ENCODE measurements around the gene STUM. TPM values are rescaled to one million over a fixed set of nuclear protein-coding genes. Genes with fewer than 3 reads are reported as not detected.

Gene STUM
- total RNA-seq, 3 donors from 2014 or later = 1.1 to 7.2 (median 2.2) TPM

- no peaks in the 10 kb centered on the region for H3K36me3 ChIP-seq
- H3K9me3 ChIP-seq = no peaks in the 10 kb centered on the region
- intact Hi-C loops (cut with DNase I; ENCODE audit: low total_unique reads) = loop anchor here (5.0 kb wide), 1 partner anchor 188 kb away; no protein-coding TSS in a partner anchor
- peak; percentile 54 to 75 for DNase-seq (ENCODE audit: low spot score in 2 of 2)
- H3K4me1 ChIP-seq = peaks cover 0 to 4% of the 10 kb centered on the region in 2 donors
- no peak for TF ChIP-seq POLR2A (IDR thresholded peaks at IDR 0.05)
- peak; percentile 36 to 51 (median 42) for TF ChIP-seq POLR2AphosphoS5 (IDR thresholded peaks at IDR 0.05)
- TF ChIP-seq, protein P1, sequence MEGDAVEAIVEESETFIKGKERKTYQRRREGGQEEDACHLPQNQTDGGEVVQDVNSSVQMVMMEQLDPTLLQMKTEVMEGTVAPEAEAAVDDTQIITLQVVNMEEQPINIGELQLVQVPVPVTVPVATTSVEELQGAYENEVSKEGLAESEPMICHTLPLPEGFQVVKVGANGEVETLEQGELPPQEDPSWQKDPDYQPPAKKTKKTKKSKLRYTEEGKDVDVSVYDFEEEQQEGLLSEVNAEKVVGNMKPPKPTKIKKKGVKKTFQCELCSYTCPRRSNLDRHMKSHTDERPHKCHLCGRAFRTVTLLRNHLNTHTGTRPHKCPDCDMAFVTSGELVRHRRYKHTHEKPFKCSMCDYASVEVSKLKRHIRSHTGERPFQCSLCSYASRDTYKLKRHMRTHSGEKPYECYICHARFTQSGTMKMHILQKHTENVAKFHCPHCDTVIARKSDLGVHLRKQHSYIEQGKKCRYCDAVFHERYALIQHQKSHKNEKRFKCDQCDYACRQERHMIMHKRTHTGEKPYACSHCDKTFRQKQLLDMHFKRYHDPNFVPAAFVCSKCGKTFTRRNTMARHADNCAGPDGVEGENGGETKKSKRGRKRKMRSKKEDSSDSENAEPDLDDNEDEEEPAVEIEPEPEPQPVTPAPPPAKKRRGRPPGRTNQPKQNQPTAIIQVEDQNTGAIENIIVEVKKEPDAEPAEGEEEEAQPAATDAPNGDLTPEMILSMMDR (IDR thresholded peaks at IDR 0.05) = peak; percentile 80 to 93 (median 91)
- H3K27me3 ChIP-seq = no peaks in the 10 kb centered on the region
- H3K27ac ChIP-seq = peak overlapping the region in 1 of 2 donors; percentile 36
- no peak overlapping the region for H3K4me3 ChIP-seq
Measured at GRCh38 chr1:226634166-226634588, 85.6 kb downstream of the STUM start.

GRCh38 chr1:226634611-226635246 lies 86.2 kb downstream of the STUM start:
- Histone ChIP-seq H3K27ac (peak overlapping the region in 1 of 2 donors; percentile 36), H3K4me1 (peaks cover 0 to 4% of the 10 kb centered on the region in 2 donors), H3K27me3 (no peaks in the 10 kb centered on the region), H3K36me3 (no peaks in the 10 kb centered on the region), H3K4me3 (no peak overlapping the region), H3K9me3 (no peaks in the 10 kb centered on the region)
- TF ChIP-seq POLR2AphosphoS5 (IDR thresholded peaks at IDR 0.05) = no peak
- TF ChIP-seq, protein P1 (IDR thresholded peaks at IDR 0.05) = no peak
- no peak for TF ChIP-seq POLR2A (IDR thresholded peaks at IDR 0.05)
- peak in 1 of 2 donors; percentile 49 for DNase-seq (ENCODE audit: low spot score in 2 of 2)
- intact Hi-C loops (cut with DNase I; ENCODE audit: low total_unique reads) = loop anchor here (5.0 kb wide), 1 partner anchor 188 kb away; no protein-coding TSS in a partner anchor

- no peak overlapping the region for H3K27ac ChIP-seq
Measured at GRCh38 chr1:226635456-226635941, 86.9 kb downstream of the STUM start.

GRCh38 chr1:226636847-226637096 lies 88.2 kb downstream of the STUM start:
- H3K27me3 ChIP-seq = no peaks in the 10 kb centered on the region
- no peak overlapping the region for H3K27ac ChIP-seq
- H3K4me3 ChIP-seq = no peak overlapping the region
- TF ChIP-seq, protein P1 (IDR thresholded peaks at IDR 0.05) = no peak
- no peak for TF ChIP-seq POLR2AphosphoS5 (IDR thresholded peaks at IDR 0.05)
- no peak for TF ChIP-seq POLR2A (IDR thresholded peaks at IDR 0.05)
- intact Hi-C loops (cut with DNase I; ENCODE audit: low total_unique reads) = no loop called here
- DNase-seq (ENCODE audit: low spot score in 2 of 2) = no peak
- no peaks in the 10 kb centered on the region for H3K36me3 ChIP-seq
- no peaks in the 10 kb centered on the region for H3K9me3 ChIP-seq
- peaks cover 0 to 4% of the 10 kb centered on the region in 2 donors for H3K4me1 ChIP-seq

More at GRCh38 chr1:226635456-226635941, 86.9 kb downstream of the STUM start:
- peaks cover 0 to 4% of the 10 kb centered on the region in 2 donors for H3K4me1 ChIP-seq
- H3K4me3 ChIP-seq = no peak overlapping the region
- H3K36me3 ChIP-seq = no peaks in the 10 kb centered on the region
- TF ChIP-seq POLR2AphosphoS5 (IDR thresholded peaks at IDR 0.05) = no peak
- TF ChIP-seq POLR2A (IDR thresholded peaks at IDR 0.05) = no peak
- TF ChIP-seq, protein P1 (IDR thresholded peaks at IDR 0.05) = no peak
- H3K27me3 ChIP-seq = no peaks in the 10 kb centered on the region
- DNase-seq (ENCODE audit: low spot score in 2 of 2) = peak in 1 of 2 donors; percentile 37
- intact Hi-C loops (cut with DNase I; ENCODE audit: low total_unique reads) = no loop called here
- no peaks in the 10 kb centered on the region for H3K9me3 ChIP-seq

DNA sequence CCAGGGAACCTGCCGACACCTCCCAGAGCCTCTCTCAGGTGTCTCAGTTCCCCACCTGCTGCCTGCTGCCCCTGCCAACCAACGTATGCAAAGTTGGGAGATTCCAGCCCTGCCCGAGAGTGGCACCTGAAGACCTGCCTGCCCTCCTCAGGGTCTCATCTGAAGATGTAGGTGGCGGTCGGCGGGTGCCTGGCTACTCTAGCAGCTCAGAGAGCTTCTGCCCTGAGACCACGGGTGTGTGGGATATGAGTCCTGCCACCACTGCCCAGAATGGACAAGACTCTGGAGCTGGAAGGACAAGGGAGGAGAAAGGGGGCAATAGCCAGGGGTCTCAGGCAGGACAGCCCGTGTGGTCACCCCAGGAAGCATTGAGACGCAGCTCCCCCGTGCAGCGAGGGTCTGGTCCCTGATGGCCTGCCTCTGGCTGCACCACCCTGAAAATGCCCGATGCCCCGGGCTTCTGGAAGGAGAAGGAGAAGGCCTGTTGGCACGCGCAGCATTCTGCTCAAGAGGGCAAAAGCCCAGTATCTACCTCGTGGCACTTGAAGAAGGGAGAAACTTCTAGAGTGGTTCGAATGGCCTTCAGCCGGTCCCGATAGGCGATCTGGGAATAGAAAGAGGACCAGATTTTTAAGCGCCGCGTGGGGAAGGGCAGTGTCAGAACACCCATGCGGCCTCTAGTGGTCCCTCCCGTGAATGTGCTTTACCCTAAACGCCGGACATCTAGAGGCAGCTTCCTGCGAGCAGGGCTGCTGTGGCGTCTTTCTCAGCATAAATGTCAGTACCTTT lies 88.8 kb downstream of the STUM start:
- intact Hi-C loops (cut with DNase I; ENCODE audit: low total_unique reads) = no loop called here
- peak overlapping the region; percentile 29 to 84 for H3K27ac ChIP-seq
- peak in 1 of 2 donors; percentile 49 for DNase-seq (ENCODE audit: low spot score in 2 of 2)

More for the DNA sequence above, 88.8 kb downstream of the STUM start:
- TF ChIP-seq, protein P1 (IDR thresholded peaks at IDR 0.05) = peak in 1 of 3 donors; percentile 32
- no peak for TF ChIP-seq POLR2AphosphoS5 (IDR thresholded peaks at IDR 0.05)
- H3K4me3 ChIP-seq = no peak overlapping the region
- peaks cover 0 to 4% of the 10 kb centered on the region in 2 donors for H3K4me1 ChIP-seq
- no peaks in the 10 kb centered on the region for H3K9me3 ChIP-seq
- no peaks in the 10 kb centered on the region for H3K27me3 ChIP-seq
- no peaks in the 10 kb centered on the region for H3K36me3 ChIP-seq
